ENCODE measurements around the gene MICA.

- TF ChIP-seq, protein P1, sequence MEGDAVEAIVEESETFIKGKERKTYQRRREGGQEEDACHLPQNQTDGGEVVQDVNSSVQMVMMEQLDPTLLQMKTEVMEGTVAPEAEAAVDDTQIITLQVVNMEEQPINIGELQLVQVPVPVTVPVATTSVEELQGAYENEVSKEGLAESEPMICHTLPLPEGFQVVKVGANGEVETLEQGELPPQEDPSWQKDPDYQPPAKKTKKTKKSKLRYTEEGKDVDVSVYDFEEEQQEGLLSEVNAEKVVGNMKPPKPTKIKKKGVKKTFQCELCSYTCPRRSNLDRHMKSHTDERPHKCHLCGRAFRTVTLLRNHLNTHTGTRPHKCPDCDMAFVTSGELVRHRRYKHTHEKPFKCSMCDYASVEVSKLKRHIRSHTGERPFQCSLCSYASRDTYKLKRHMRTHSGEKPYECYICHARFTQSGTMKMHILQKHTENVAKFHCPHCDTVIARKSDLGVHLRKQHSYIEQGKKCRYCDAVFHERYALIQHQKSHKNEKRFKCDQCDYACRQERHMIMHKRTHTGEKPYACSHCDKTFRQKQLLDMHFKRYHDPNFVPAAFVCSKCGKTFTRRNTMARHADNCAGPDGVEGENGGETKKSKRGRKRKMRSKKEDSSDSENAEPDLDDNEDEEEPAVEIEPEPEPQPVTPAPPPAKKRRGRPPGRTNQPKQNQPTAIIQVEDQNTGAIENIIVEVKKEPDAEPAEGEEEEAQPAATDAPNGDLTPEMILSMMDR (conservative IDR thresholded peaks at IDR 0.05; ENCODE audit: low read depth, low read length), result no peak
- TF ChIP-seq EZH2 (IDR thresholded peaks at IDR 0.05; ENCODE audit: borderline replicate concordance, low read depth, low read length, poor library complexity, severe bottlenecking), result no peak
These were observed 792 bp upstream of the MICA start for GRCh38 chr6:31402324-31403282.

Measured in A673 (cell line).